Neural progenitor cell (in vitro differentiated cells): ENCODE measurements around the gene MACROD1. TPM values are rescaled to one million over a fixed set of nuclear protein-coding genes. Genes with fewer than 3 reads are reported as not detected.
A peak's percentile ranks its signal among the peaks of the same experiment; 100 is the strongest.

Experiments
- DNase-seq: peaks from one replicate; pipeline ENCODE4 v3.0.0-alpha.2; 2016; ENCODE audit warnings: low spot score
- H2AFZ ChIP-seq: fragments of 200-600 bp; sonication (generic); replicated peaks from 2 replicates; pipeline ENCODE4 v1.6.1; 2016; ENCODE audit warnings: antibody characterized with exemption
- H3F3A ChIP-seq: fragments of 200-600 bp; sonication (generic); 2 replicates; pipeline ENCODE4 v1.6.1; 2016; ENCODE audit warnings: antibody characterized with exemption, low read depth
- H3K27ac ChIP-seq: fragments of 200-600 bp; sonication (generic); 2 replicates; pipeline ENCODE4 v1.5.1; 2016; ENCODE audit warnings: mild to moderate bottlenecking
- H3K27me3 ChIP-seq: fragments of 200-600 bp; sonication (generic); 2 replicates; pipeline ENCODE4 v1.6.1; 2016; ENCODE audit warnings: mild to moderate bottlenecking, moderate library complexity
- H3K36me3 ChIP-seq: fragments of 200-600 bp; sonication (generic); 2 replicates; pipeline ENCODE4 v1.5.1; 2016
- H3K4me1 ChIP-seq: fragments of 200-600 bp; sonication (generic); 2 replicates; pipeline ENCODE4 v1.6.1; 2016; ENCODE audit warnings: mixed run types
- H3K4me2 ChIP-seq: fragments of 200-600 bp; sonication (generic); 2 replicates; pipeline ENCODE4 v1.6.1; 2016
- H3K4me3 ChIP-seq: fragments of 200-600 bp; sonication (generic); 2 replicates; pipeline ENCODE4 v1.5.1; 2016
- H3K79me2 ChIP-seq: fragments of 200-600 bp; sonication (generic); 2 replicates; pipeline ENCODE4 v1.6.1; 2016; ENCODE audit warnings: low read depth
- H3K9ac ChIP-seq: fragments of 200-600 bp; sonication (generic); 2 replicates; pipeline ENCODE4 v1.6.1; 2016
- H3K9me3 ChIP-seq: fragments of 200-600 bp; sonication (generic); 2 replicates; pipeline ENCODE4 v1.5.1; 2016; ENCODE audit warnings: low read depth
- H4K20me1 ChIP-seq: fragments of 200-600 bp; sonication (generic); 2 replicates; pipeline ENCODE4 v1.6.1; 2016; ENCODE audit warnings: low read depth
- H3K27ac Mint-ChIP-seq: 3 replicates; pipeline ENCODE4 v1.8.0; 2021; ENCODE audit warnings: mixed read lengths
- H3K27me3 Mint-ChIP-seq: 2 replicates; pipeline ENCODE4 v1.8.0; 2022; ENCODE audit warnings: low read depth, mild to moderate bottlenecking, inconsistent platforms, moderate library complexity, mixed read lengths; ENCODE audit not compliant: insufficient read depth
- H3K36me3 Mint-ChIP-seq: 3 replicates; pipeline ENCODE4 v1.8.0; 2021; ENCODE audit warnings: mixed read lengths
- H3K4me1 Mint-ChIP-seq: 3 replicates; pipeline ENCODE4 v1.8.0; 2021; ENCODE audit warnings: mixed read lengths
- H3K4me3 Mint-ChIP-seq: 3 replicates; pipeline ENCODE4 v1.8.0; 2021; ENCODE audit warnings: mild to moderate bottlenecking, moderate library complexity, mixed read lengths
- H3K9me3 Mint-ChIP-seq: 3 replicates; pipeline ENCODE4 v1.8.0; 2020; ENCODE audit warnings: mixed read lengths
- CTCF ChIP-seq: fragments of 200-600 bp; sonication (generic); IDR thresholded peaks from 2 replicates; pipeline ENCODE4 v1.5.1; 2017; ENCODE audit warnings: antibody characterized with exemption, mild to moderate bottlenecking
- EZH2 ChIP-seq: fragments of 200-600 bp; sonication (generic); IDR thresholded peaks from 2 replicates; pipeline ENCODE4 v1.6.1; 2017; ENCODE audit warnings: antibody characterized with exemption, mild to moderate bottlenecking, moderate library complexity
- EZH2phosphoT487 ChIP-seq: fragments of 200-600 bp; sonication (generic); IDR thresholded peaks from 2 replicates; pipeline ENCODE4 v1.6.1; 2017; ENCODE audit warnings: antibody characterized with exemption
- total RNA-seq: library from RNA; depleted of rRNA; stranded (reverse); fragments of >200 nt; gene quantifications from 2 replicates; pipeline ENCODE4 v1.2.3, GENCODE V29; 2015; ENCODE audit warnings: low replicate concordance

Gene MACROD1
- total RNA-seq, 1 donor from 2014 or later: 11.9 TPM

- peaks cover 37% of the 10 kb centered on the region for H3K4me1 ChIP-seq
- H3K36me3 ChIP-seq: no peaks in the 10 kb centered on the region
- no peak for DNase-seq
- no peaks in the 10 kb centered on the region for H3K9me3 Mint-ChIP-seq
- H4K20me1 ChIP-seq: no peaks in the 10 kb centered on the region
- no peaks in the 10 kb centered on the region for H3F3A ChIP-seq
- no peak overlapping the region for H2AFZ ChIP-seq
- peaks cover 46% of the 10 kb centered on the region for H3K4me1 Mint-ChIP-seq
- H3K9me3 ChIP-seq: no peaks in the 10 kb centered on the region
- H3K4me2 ChIP-seq: no peak overlapping the region
- H3K27ac Mint-ChIP-seq: no peak overlapping the region
- H3K9ac ChIP-seq: no peak overlapping the region
- H3K79me2 ChIP-seq: no peaks in the 10 kb centered on the region
- no peaks in the 10 kb centered on the region for H3K36me3 Mint-ChIP-seq
- peaks cover 17% of the 10 kb centered on the region for H3K27me3 Mint-ChIP-seq
- H3K4me3 ChIP-seq: no peak overlapping the region
- no peak overlapping the region for H3K4me3 Mint-ChIP-seq
- peaks cover 5% of the 10 kb centered on the region for H3K27me3 ChIP-seq
- TF ChIP-seq EZH2phosphoT487: no peak
- TF ChIP-seq CTCF: no peak
- TF ChIP-seq EZH2: no peak
- no peak overlapping the region for H3K27ac ChIP-seq
These were observed 61.3 kb downstream of the MACROD1 start for GRCh38 chr11:64104632-64105031.

GRCh38 chr11:64103277-64103985 is 62.5 kb downstream of the MACROD1 start:
- H3K4me1 ChIP-seq: peaks cover 31% of the 10 kb centered on the region
- H3K27me3 Mint-ChIP-seq: peaks cover 21% of the 10 kb centered on the region
- H3K9ac ChIP-seq: no peak overlapping the region

GRCh38 chr11:64102005-64102738 is 63.7 kb downstream of the MACROD1 start:
- Mint-ChIP-seq H3K4me3 (peak overlapping the region; percentile 64), H3K4me1 (peaks cover 52% of the 10 kb centered on the region), H3K27me3 (peaks cover 23% of the 10 kb centered on the region), H3K27ac (no peak overlapping the region), H3K9me3 (no peaks in the 10 kb centered on the region), H3K36me3 (peaks cover 3% of the 10 kb centered on the region)
- Histone ChIP-seq H3F3A (no peaks in the 10 kb centered on the region), H3K27me3 (peaks cover 19% of the 10 kb centered on the region), H3K36me3 (no peaks in the 10 kb centered on the region), H3K4me1 (peaks cover 31% of the 10 kb centered on the region), H3K79me2 (no peaks in the 10 kb centered on the region), H3K27ac (no peak overlapping the region), H4K20me1 (no peaks in the 10 kb centered on the region), H3K4me2 (peak overlapping the region; percentile 3), H3K9ac (no peak overlapping the region), H3K4me3 (no peak overlapping the region), H3K9me3 (no peaks in the 10 kb centered on the region), H2AFZ (no peak overlapping the region)
- no peak for DNase-seq
- TF ChIP-seq EZH2: no peak
- TF ChIP-seq CTCF: no peak
- no peak for TF ChIP-seq EZH2phosphoT487

More at GRCh38 chr11:64103277-64103985, 62.5 kb downstream of the MACROD1 start:
- Histone ChIP-seq H3K4me3 (no peak overlapping the region), H3K9me3 (no peaks in the 10 kb centered on the region), H3K36me3 (no peaks in the 10 kb centered on the region), H2AFZ (no peak overlapping the region), H3F3A (no peaks in the 10 kb centered on the region), H3K4me2 (peak overlapping the region; percentile 57), H3K79me2 (no peaks in the 10 kb centered on the region), H3K27ac (no peak overlapping the region), H4K20me1 (no peaks in the 10 kb centered on the region), H3K27me3 (peaks cover 16% of the 10 kb centered on the region)
- Mint-ChIP-seq H3K27ac (peak overlapping the region; percentile 76), H3K36me3 (peaks cover 3% of the 10 kb centered on the region), H3K4me3 (no peak overlapping the region), H3K9me3 (no peaks in the 10 kb centered on the region), H3K4me1 (peaks cover 50% of the 10 kb centered on the region)
- TF ChIP-seq EZH2 (no peak), CTCF (no peak), EZH2phosphoT487 (no peak)
- peak; percentile 61 for DNase-seq
